HG02981 (cell line): ENCODE results near the gene HRH3.
A peak's percentile ranks its signal among the peaks of the same experiment; 100 is the strongest.

Source experiments
- ATAC-seq: cut with Tn5 transposase; IDR thresholded peaks from one replicate; pipeline ENCODE4 v1.9.1; 2021; ENCODE audit warnings: mild to moderate bottlenecking, moderate library complexity; ENCODE audit not compliant: unreplicated experiment

HRH3 gene

GRCh38 chr20:62244644-62245108, 24.6 kb upstream of the HRH3 start:
- no peak for ATAC-seq

- no peak for ATAC-seq
Measured at GRCh38 chr20:62243906-62244515, 23.9 kb upstream of the HRH3 start.

GRCh38 chr20:62243106-62243505, 23.0 kb upstream of the HRH3 start:
- no peak for ATAC-seq

- ATAC-seq = no peak
Measured at GRCh38 chr20:62242176-62242575, 22.1 kb upstream of the HRH3 start.

- no peak for ATAC-seq
Measured at GRCh38 chr20:62241506-62241905, 21.4 kb upstream of the HRH3 start.

- no peak for ATAC-seq
Measured at GRCh38 chr20:62240020-62240685, 20.1 kb upstream of the HRH3 start.

- ATAC-seq = no peak
Measured at GRCh38 chr20:62239278-62239879, 19.3 kb upstream of the HRH3 start.

- peak; percentile 9 for ATAC-seq
Measured at GRCh38 chr20:62238569-62239277, 18.6 kb upstream of the HRH3 start.

GRCh38 chr20:62237801-62238568, 17.9 kb upstream of the HRH3 start, which contains the start of gene OSBPL2:
Gene OSBPL2, plus strand, starts transcription at chr20:62238521. Its CDS starts 17,664 bp downstream, at chr20:62256185.
- peak; percentile 98 for ATAC-seq

GRCh38 chr20:62237514-62237800, 17.4 kb upstream of the HRH3 start:
- ATAC-seq = no peak

GRCh38 chr20:62236766-62237513, 16.9 kb upstream of the HRH3 start:
- ATAC-seq = no peak

- no peak for ATAC-seq
Measured at GRCh38 chr20:62236200-62236599, 16.1 kb upstream of the HRH3 start.

- ATAC-seq = no peak
Measured at GRCh38 chr20:62235777-62236157, 15.7 kb upstream of the HRH3 start.

GRCh38 chr20:62235001-62235776, 15.1 kb upstream of the HRH3 start:
- ATAC-seq = no peak

- no peak for ATAC-seq
Measured at GRCh38 chr20:62234339-62234738, 14.3 kb upstream of the HRH3 start.

GRCh38 chr20:62233684-62234083, 13.6 kb upstream of the HRH3 start:
- ATAC-seq = no peak

- ATAC-seq = no peak
Measured at GRCh38 chr20:62232770-62233645, 12.9 kb upstream of the HRH3 start.

- no peak for ATAC-seq
Measured at GRCh38 chr20:62232194-62232593, 12.1 kb upstream of the HRH3 start.

GRCh38 chr20:62231292-62231691, 11.2 kb upstream of the HRH3 start:
- ATAC-seq = no peak
